ENCODE results near the gene TUBB3.
"Not testable (repeated sequence)": the region's sequence is repeated elsewhere in the genome, so short reads cannot be mapped to it uniquely, and the experiment has no call there.

- TF ChIP-seq TAF1 (IDR thresholded peaks at IDR 0.05; ENCODE audit: borderline replicate concordance, low read depth, low read length); POLR2A (IDR thresholded peaks at IDR 0.05; ENCODE audit: low read depth, low read length); POLR2AphosphoS5 (IDR thresholded peaks at IDR 0.05; ENCODE audit: low read depth, low read length): not testable (repeated sequence)
These were observed 10.9 kb downstream of the TUBB3 start for GRCh38 chr16:89934019-89934418.

All from GM12892 (cell line).